Osteoblast (primary cell): Measurements from ENCODE around the gene FOLR3. TPM values are rescaled to one million over a fixed set of nuclear protein-coding genes. Genes with fewer than 3 reads are reported as not detected.

ENCODE experiments used
- DNase-seq: peaks from one replicate; pipeline ENCODE4 v3.0.0; 2011; ENCODE audit warnings: low spot score, mixed read lengths; ENCODE audit not compliant: insufficient read length; ENCODE audit errors: missing footprints
- H2AFZ ChIP-seq: 2 replicates; pipeline ENCODE4 v1.6.0; 2011; ENCODE audit warnings: mild to moderate bottlenecking, low read length
- H3K27ac ChIP-seq: 2 replicates; pipeline ENCODE4 v1.5.1; 2011; ENCODE audit warnings: mild to moderate bottlenecking, low read depth, low read length, moderate library complexity
- H3K27me3 ChIP-seq: 2 replicates; pipeline ENCODE4 v1.6.0; 2012; ENCODE audit warnings: mild to moderate bottlenecking, control low read depth, inconsistent platforms, low read length, moderate library complexity; ENCODE audit not compliant: insufficient read depth
- H3K36me3 ChIP-seq: 2 replicates; pipeline ENCODE4 v1.5.1; 2011; ENCODE audit warnings: mild to moderate bottlenecking, low read length, control low read depth, moderate library complexity; ENCODE audit not compliant: insufficient read depth
- H3K4me1 ChIP-seq: 2 replicates; pipeline ENCODE4 v1.5.1; 2011; ENCODE audit warnings: mild to moderate bottlenecking, low read length, control low read depth, moderate library complexity; ENCODE audit not compliant: insufficient read depth
- H3K4me2 ChIP-seq: 2 replicates; pipeline ENCODE4 v1.6.0; 2011; ENCODE audit warnings: mild to moderate bottlenecking, low read length; ENCODE audit not compliant: insufficient read depth
- H3K4me3 ChIP-seq: fragments of 200-600 bp; sonication (generic); 3 replicates; pipeline ENCODE4 v1.5.1; 2012; ENCODE audit warnings: mild to moderate bottlenecking, low read length, inconsistent platforms; ENCODE audit not compliant: insufficient read depth
- H3K79me2 ChIP-seq: 2 replicates; pipeline ENCODE4 v1.6.0; 2012; ENCODE audit warnings: mild to moderate bottlenecking, low read length, control low read depth, inconsistent platforms; ENCODE audit not compliant: insufficient read depth
- H3K9me3 ChIP-seq: 2 replicates; pipeline ENCODE4 v1.5.1; 2011; ENCODE audit warnings: low read depth, low read length, control low read depth
- H4K20me1 ChIP-seq: 2 replicates; pipeline ENCODE4 v1.6.0; 2012; ENCODE audit warnings: mild to moderate bottlenecking, low read length, control low read depth; ENCODE audit not compliant: insufficient read depth
- CTCF ChIP-seq: IDR thresholded peaks from 2 replicates; pipeline ENCODE4 v1.5.1; 2011; ENCODE audit warnings: mild to moderate bottlenecking, low read depth, low read length, moderate library complexity; ENCODE audit errors: extremely low read depth
- total RNA-seq: library from RNA; depleted of rRNA; stranded (reverse); fragments of >200 nt; gene quantifications from 2 replicates; pipeline ENCODE4 v1.2.3, GENCODE V29; 2012

FOLR3 gene
- total RNA-seq, 1 donor, result 1.1 TPM

- Histone ChIP-seq H3K4me1 (peaks cover 33% of the 10 kb centered on the region), H4K20me1 (no peaks in the 10 kb centered on the region), H2AFZ (peak overlapping the region; percentile 82), H3K36me3 (no peaks in the 10 kb centered on the region), H3K4me2 (peak overlapping the region; percentile 14), H3K27me3 (no peaks in the 10 kb centered on the region), H3K9me3 (no peaks in the 10 kb centered on the region), H3K79me2 (peaks cover 8% of the 10 kb centered on the region), H3K27ac (peak overlapping the region; percentile 100), H3K4me3 (no peak overlapping the region)
- no peak for TF ChIP-seq CTCF
- DNase-seq, result peak; percentile 75
These were observed 21.0 kb upstream of the FOLR3 start for GRCh38 chr11:72114570-72114969.

- H4K20me1 ChIP-seq, result no peaks in the 10 kb centered on the region
- peak overlapping the region; percentile 58 for H2AFZ ChIP-seq
- H3K27me3 ChIP-seq, result no peaks in the 10 kb centered on the region
- H3K27ac ChIP-seq, result no peak overlapping the region
- H3K9me3 ChIP-seq, result no peaks in the 10 kb centered on the region
- no peaks in the 10 kb centered on the region for H3K36me3 ChIP-seq
- no peak for TF ChIP-seq CTCF
- peaks cover 33% of the 10 kb centered on the region for H3K4me1 ChIP-seq
- H3K79me2 ChIP-seq, result peaks cover 8% of the 10 kb centered on the region
- no peak overlapping the region for H3K4me2 ChIP-seq
- H3K4me3 ChIP-seq, result no peak overlapping the region
- no peak for DNase-seq
These were observed 19.3 kb upstream of the FOLR3 start for GRCh38 chr11:72116019-72116755.

- Histone ChIP-seq H4K20me1 (no peaks in the 10 kb centered on the region), H3K27ac (no peak overlapping the region), H3K4me1 (peaks cover 14% of the 10 kb centered on the region), H3K79me2 (peaks cover 8% of the 10 kb centered on the region), H3K9me3 (no peaks in the 10 kb centered on the region), H2AFZ (no peak overlapping the region), H3K4me2 (no peak overlapping the region), H3K4me3 (no peak overlapping the region), H3K36me3 (no peaks in the 10 kb centered on the region), H3K27me3 (no peaks in the 10 kb centered on the region)
- DNase-seq, result no peak
- no peak for TF ChIP-seq CTCF
These were observed 16.3 kb upstream of the FOLR3 start for GRCh38 chr11:72119198-72119597.

GRCh38 chr11:72120930-72121329 lies 14.6 kb upstream of the FOLR3 start:
- TF ChIP-seq CTCF, result no peak
- Histone ChIP-seq H3K4me2 (no peak overlapping the region), H3K79me2 (peaks cover 2% of the 10 kb centered on the region), H3K9me3 (no peaks in the 10 kb centered on the region), H4K20me1 (no peaks in the 10 kb centered on the region), H3K4me3 (no peak overlapping the region), H2AFZ (no peak overlapping the region), H3K36me3 (no peaks in the 10 kb centered on the region), H3K4me1 (peaks cover 3% of the 10 kb centered on the region), H3K27ac (no peak overlapping the region), H3K27me3 (no peaks in the 10 kb centered on the region)
- no peak for DNase-seq
